RWPE1 (cell line): Measurements from ENCODE around the gene CNTLN.
A peak's percentile ranks its signal among the peaks of the same experiment; 100 is the strongest.
"Not testable (repeated sequence)": the region's sequence is repeated elsewhere in the genome, so short reads cannot be mapped to it uniquely, and the experiment has no call there.

ENCODE experiments used
- CTCF ChIA-PET: fragments of 350-600 bp; sonication (Branson Sonifier 250); formaldehyde crosslinking; extraction: SDS; loops from one replicate; lab custom pipeline; 2021; lab: Yijun Ruan, JAX
- POLR2A ChIA-PET: fragments of 400-600 bp; formaldehyde crosslinking; extraction: SDS; loops from one replicate; lab custom pipeline; 2020; ENCODE audit warnings: antibody characterized with exemption; ENCODE audit not compliant: low non-redundant PET; lab: Yijun Ruan, JAX
- DNase-seq: peaks from one replicate; pipeline ENCODE4 v3.0.0; 2012; ENCODE audit warnings: low spot score
- H3K27ac ChIP-seq: fragments of 450-650 bp; 2 replicates; pipeline ENCODE4 v1.5.1; 2017
- TF ChIP-seq, protein P1 (sequence below): fragments of 450-650 bp; conservative IDR thresholded peaks from 2 replicates; pipeline ENCODE4 v1.5.1; 2017; ENCODE audit warnings: low read depth, mild to moderate bottlenecking

Gene CNTLN

DNA sequence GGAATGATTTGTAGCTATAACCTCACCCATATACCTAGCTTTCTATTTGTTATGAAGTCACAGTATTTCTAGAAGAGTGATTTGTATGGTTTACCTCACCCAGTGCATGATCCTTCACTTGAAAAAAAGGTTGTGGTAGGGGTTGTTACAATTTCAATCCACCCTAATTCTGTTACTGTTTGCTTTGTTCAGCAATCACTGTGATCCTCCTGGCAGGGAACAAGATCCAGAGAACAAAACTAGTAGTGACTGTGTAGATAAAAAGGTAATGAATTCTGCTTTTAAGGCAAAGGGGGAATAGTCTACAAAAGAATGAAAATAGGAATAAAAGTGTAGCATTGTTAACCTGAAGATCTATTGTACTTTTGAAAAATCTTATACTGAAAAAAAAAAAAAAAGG, 252.7 kb downstream of the CNTLN start:
- TF ChIP-seq, protein P1, sequence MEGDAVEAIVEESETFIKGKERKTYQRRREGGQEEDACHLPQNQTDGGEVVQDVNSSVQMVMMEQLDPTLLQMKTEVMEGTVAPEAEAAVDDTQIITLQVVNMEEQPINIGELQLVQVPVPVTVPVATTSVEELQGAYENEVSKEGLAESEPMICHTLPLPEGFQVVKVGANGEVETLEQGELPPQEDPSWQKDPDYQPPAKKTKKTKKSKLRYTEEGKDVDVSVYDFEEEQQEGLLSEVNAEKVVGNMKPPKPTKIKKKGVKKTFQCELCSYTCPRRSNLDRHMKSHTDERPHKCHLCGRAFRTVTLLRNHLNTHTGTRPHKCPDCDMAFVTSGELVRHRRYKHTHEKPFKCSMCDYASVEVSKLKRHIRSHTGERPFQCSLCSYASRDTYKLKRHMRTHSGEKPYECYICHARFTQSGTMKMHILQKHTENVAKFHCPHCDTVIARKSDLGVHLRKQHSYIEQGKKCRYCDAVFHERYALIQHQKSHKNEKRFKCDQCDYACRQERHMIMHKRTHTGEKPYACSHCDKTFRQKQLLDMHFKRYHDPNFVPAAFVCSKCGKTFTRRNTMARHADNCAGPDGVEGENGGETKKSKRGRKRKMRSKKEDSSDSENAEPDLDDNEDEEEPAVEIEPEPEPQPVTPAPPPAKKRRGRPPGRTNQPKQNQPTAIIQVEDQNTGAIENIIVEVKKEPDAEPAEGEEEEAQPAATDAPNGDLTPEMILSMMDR = no peak
- CTCF ChIA-PET = interaction anchor here (0.6 kb wide), 1 partner anchor 325 kb away, joined by 3 read pairs; no protein-coding TSS in a partner anchor
- no peak overlapping the region for H3K27ac ChIP-seq
- POLR2A ChIA-PET = no interaction called here
- no peak for DNase-seq

DNA sequence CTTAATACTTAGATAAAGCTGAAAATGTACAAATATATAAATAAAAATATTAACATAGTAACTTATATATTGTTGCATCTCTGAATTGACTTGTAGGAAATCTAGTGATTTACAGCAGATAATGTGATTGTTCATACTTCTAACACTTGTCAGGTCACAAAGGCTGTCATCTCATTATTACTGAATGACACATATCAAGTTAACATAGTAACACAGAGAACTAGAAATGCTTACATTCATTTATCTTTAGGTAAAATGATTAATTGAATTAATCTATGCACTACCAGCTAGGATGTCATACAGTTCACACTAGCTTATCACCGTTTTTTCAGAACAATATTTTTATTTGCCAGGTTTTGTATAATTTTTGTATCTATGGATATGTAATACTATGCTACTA, 254.2 kb downstream of the CNTLN start:
- CTCF ChIA-PET = no interaction called here
- POLR2A ChIA-PET = no interaction called here
- TF ChIP-seq, protein P1 = no peak

DNA sequence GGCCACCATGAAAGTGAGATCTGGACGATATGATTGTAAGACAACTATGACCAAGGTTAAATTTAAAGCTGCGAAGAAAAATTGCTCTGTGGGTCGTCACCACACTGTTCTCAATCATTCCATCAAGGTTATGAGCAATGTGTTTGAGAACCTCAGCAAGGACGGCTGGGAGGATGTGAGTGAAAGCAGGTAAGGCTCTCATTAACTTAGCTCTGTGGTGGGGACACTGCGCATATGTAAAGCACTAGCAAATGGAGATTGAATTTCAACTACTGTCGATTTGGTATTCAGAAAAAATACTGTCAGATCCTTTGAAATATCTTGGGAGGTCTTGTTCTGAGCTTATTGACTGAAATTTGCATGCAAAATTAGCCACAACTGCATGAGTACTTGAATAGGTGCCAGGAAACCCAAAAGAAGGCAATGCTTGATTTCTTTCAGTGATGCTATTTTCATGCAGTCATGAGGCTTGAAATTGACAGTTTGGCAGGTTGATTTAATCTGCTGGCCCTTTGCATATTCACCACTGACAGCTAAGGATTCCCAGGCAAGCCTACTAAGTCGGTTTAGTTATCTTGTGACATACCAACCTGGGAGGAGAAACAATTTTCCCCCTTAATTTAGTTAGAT, 260.2 kb downstream of the CNTLN start:
- CTCF ChIA-PET = no interaction called here

More for the DNA sequence above, 254.2 kb downstream of the CNTLN start:
- DNase-seq = no peak
- H3K27ac ChIP-seq = no peak overlapping the region

DNA sequence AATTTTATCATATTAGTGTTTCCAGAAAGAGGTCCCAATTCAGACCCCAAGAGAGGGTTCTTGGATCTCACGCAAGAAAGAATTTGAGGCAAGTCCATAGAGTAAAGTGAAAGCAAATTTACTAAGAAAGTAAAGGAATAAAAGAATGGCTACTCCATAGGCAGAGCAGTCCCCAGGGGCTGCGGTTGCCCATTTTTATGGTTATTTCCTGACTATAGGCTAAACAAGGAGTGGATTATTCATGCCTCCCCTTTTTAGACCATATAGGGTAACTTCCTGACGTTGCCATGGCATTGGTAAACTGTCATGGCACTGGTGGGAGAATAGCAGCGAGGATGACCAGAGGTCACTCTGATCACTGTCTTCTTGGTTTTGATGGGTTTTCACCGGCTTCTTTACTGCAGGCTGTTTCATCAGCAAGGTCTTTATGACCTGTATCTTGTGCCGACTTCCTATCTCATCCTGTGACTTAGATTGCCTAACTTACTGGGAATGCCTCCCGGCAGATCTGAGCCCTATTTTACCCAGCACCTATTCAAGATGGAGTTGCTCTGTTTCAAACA, 262.4 kb downstream of the CNTLN start:
- H3K27ac ChIP-seq, POLR2A ChIA-PET, DNase-seq: not testable (repeated sequence)
- CTCF ChIA-PET = interaction anchor here (0.7 kb wide), 1 partner anchor 563 kb away, joined by 4 read pairs; no protein-coding TSS in a partner anchor

More for the DNA sequence above, 260.2 kb downstream of the CNTLN start:
- TF ChIP-seq, protein P1 = no peak
- POLR2A ChIA-PET = no interaction called here
- no peak overlapping the region for H3K27ac ChIP-seq
- no peak for DNase-seq

DNA sequence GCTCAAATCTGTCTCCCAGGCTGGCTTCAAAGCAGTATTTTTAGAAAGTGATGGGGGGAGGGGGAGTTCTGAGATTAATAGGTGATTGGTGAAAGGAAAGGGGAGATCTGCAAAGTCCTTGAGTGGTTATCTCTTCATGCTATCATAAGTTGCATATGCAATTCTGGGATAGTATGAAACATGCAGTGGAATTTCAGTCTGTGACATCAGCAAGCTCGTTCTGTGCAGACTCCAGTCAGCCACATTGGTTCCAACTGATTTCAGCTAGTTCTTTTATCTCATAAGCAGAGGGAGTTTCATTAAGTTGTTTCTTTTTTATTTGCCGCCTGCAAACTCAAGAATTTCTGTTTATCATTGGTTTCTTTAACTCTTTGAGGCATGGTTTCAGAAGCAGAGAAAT, 263.5 kb downstream of the CNTLN start:
- H3K27ac ChIP-seq = no peak overlapping the region
- POLR2A ChIA-PET = no interaction called here
- no peak for DNase-seq
- TF ChIP-seq, protein P1 = no peak
- CTCF ChIA-PET = interaction anchor here (0.5 kb wide), 1 partner anchor 24 kb away, joined by 3 read pairs; no protein-coding TSS in a partner anchor

DNA sequence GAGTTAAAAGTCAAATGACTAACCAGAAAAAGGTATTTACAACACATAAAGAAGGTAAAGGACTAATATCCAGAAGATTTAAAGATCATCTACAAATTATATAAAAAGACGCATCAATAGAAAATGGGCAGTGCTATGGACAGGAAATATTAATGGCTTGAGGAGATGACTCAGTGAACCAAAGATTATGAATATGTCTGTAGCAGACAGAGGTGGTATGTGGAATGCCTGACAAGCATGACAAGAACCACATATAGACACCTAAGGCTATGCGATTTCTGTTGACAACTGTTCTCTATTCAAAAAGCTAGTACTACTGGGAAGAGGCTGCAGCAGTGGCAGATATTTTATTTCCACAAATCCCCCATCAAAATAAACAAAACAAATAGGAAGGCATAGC, 267.0 kb downstream of the CNTLN start:
- no peak overlapping the region for H3K27ac ChIP-seq
- TF ChIP-seq, protein P1 = no peak
- no peak for DNase-seq
- ChIA-PET POLR2A (no interaction called here), CTCF (interaction anchor here (0.7 kb wide), 1 partner anchor 154 kb away, joined by 4 read pairs; no protein-coding TSS in a partner anchor)

DNA sequence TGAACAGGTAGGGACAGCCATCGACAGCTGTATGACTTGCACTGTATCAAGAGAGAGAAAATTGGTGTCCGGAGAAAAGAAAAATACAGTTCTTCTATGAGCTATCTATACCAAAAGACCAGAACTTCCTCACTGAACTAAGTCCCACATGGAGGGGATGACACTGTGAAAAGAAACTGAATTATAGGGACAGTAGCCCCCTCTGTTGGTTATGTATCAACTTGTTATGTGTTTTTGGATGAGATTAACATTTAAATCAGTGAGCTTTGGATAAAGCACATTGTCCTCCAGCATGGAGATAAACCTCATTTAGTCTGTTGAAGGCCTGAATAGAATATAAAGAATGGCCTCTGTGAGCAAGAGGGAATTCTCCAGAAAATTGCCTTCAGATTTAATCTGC, 267.5 kb downstream of the CNTLN start:
- TF ChIP-seq, protein P1 = no peak
- ChIA-PET POLR2A (no interaction called here), CTCF (interaction anchor here (0.7 to 1.0 kb wide), 4 partner anchors 11 to 1458 kb away, joined by 3 to 5 read pairs (median 3); no protein-coding TSS in a partner anchor)
- DNase-seq = peak; percentile 7
- H3K27ac ChIP-seq = no peak overlapping the region
